HepG2 (cell line): Measurements from ENCODE around the gene LOX. TPM values are rescaled to one million over a fixed set of nuclear protein-coding genes. Genes with fewer than 3 reads are reported as not detected.
A peak's percentile ranks its signal among the peaks of the same experiment; 100 is the strongest.

Experiments
- ATAC-seq: fragments of 200-7000 bp; cut with Tn5 transposase; 3 replicates; pipeline ENCODE4 v1.9.1; 2020; ENCODE audit warnings: mild to moderate bottlenecking, moderate library complexity
- BruUV-seq: library from RNA; stranded (reverse); fragments of 400-500 nt; replicated peaks from 2 replicates; lab custom pipeline; 2021; lab: Mats Ljungman, UMichigan
- CTCF ChIA-PET: fragments of 300-600 bp; formaldehyde crosslinking; extraction: SDS; loops from one replicate; lab custom pipeline; 2021; ENCODE audit warnings: low total read pairs, inconsistent platforms, low intra/inter-chr PET ratio; lab: Yijun Ruan, JAX
- POLR2A ChIA-PET: fragments of 350-600 bp; sonication (Branson Sonifier 250); formaldehyde crosslinking; loops from one replicate; lab custom pipeline; 2020; ENCODE audit warnings: antibody characterized with exemption, inconsistent platforms; lab: Yijun Ruan, JAX
- DNase-seq: peaks from one replicate; pipeline ENCODE4 v3.0.0-alpha.2; 2015; ENCODE audit warnings: low spot score
- FAIRE-seq: peaks from 3 replicates; lab custom pipeline; 2011; peaks lifted over from hg19 to GRCh38; lab: Jason Lieb, UNC
- H2AFZ ChIP-seq: one replicate; pipeline ENCODE4 v1.6.1; 2011; ENCODE audit warnings: low read length, inconsistent platforms
- H3K27ac ChIP-seq: fragments of 300-600 bp; 3 replicates; pipeline ENCODE4 v1.8.0; 2011; ENCODE audit warnings: mixed run types, mild to moderate bottlenecking, mixed read lengths, low read length, inconsistent platforms; ENCODE audit not compliant: insufficient read depth; ENCODE audit errors: extremely low read length
- H3K27me3 ChIP-seq, 2 experiments: fragments of 200-600 bp in 1 of 2; 2 replicates in 1 of 2; 3 replicates in 1 of 2; pipeline versions ENCODE4 v1.6.0 to v1.8.0; 2011; ENCODE audit warnings: low read length in 2 of 2, mild to moderate bottlenecking in 2 of 2, moderate library complexity in 2 of 2, inconsistent platforms in 1 of 2; ENCODE audit not compliant: insufficient read depth in 2 of 2, control insufficient read depth in 1 of 2
- H3K36me3 ChIP-seq, 2 experiments: fragments of 200-600 bp in 1 of 2; replicated peaks in 1 of 2; 2 replicates in 1 of 2; 3 replicates in 1 of 2; pipeline versions ENCODE4 v1.5.1 to v1.8.0; 2011; ENCODE audit warnings: low read length in 2 of 2, inconsistent platforms in 1 of 2; ENCODE audit not compliant: insufficient read depth in 2 of 2, control insufficient read depth in 1 of 2
- H3K4me1 ChIP-seq: 2 replicates; pipeline ENCODE4 v1.5.1; 2012; ENCODE audit warnings: low read length, inconsistent platforms; ENCODE audit not compliant: insufficient read depth
- H3K4me2 ChIP-seq: 2 replicates; pipeline ENCODE4 v1.6.0; 2011; ENCODE audit warnings: low read depth, low read length, inconsistent platforms
- H3K4me3 ChIP-seq, 3 experiments: fragments of 200-600 bp in 1 of 3; sonication (generic), shearing (Covaris generic) in 1 of 3; replicated peaks in 1 of 3; 2 replicates each; pipeline ENCODE4 v1.5.1; 2011 to 2016; ENCODE audit warnings: low read length in 3 of 3, inconsistent platforms in 2 of 3, low read depth in 2 of 3, mild to moderate bottlenecking in 2 of 3, control low read depth in 1 of 3, mixed read lengths in 1 of 3; ENCODE audit not compliant: insufficient read depth in 1 of 3
- H3K79me2 ChIP-seq: one replicate; pipeline ENCODE4 v1.6.1; 2011; ENCODE audit warnings: low read length, inconsistent platforms; ENCODE audit not compliant: insufficient read depth
- H3K9ac ChIP-seq: 2 replicates; pipeline ENCODE4 v1.6.0; 2011; ENCODE audit warnings: mild to moderate bottlenecking, low read depth, low read length, inconsistent platforms; ENCODE audit not compliant: insufficient read depth
- H3K9me3 ChIP-seq: 2 replicates; pipeline ENCODE4 v1.5.1; 2012; ENCODE audit warnings: mild to moderate bottlenecking, low read length
- H4K20me1 ChIP-seq: 2 replicates; pipeline ENCODE4 v1.6.0; 2011; ENCODE audit warnings: inconsistent platforms, mild to moderate bottlenecking, low read length, moderate library complexity; ENCODE audit not compliant: insufficient read depth
- ATM ChIP-seq: fragments of 450-650 bp; IDR thresholded peaks from 2 replicates; pipeline ENCODE4 v1.7.1; 2017; ENCODE audit warnings: mild to moderate bottlenecking, borderline replicate concordance
- EED ChIP-seq: sonication (generic); formaldehyde crosslinking; IDR thresholded peaks from 2 replicates; pipeline ENCODE4 v1.5.0; 2020; ENCODE audit warnings: mild to moderate bottlenecking, missing genetic modification reagents
- HCFC1 ChIP-seq: fragments of 150-350 bp; IDR thresholded peaks from 2 replicates; pipeline ENCODE4 v1.6.1; 2014; ENCODE audit warnings: low read depth, low read length
- HNRNPH1 ChIP-seq: fragments of 200-400 bp; formaldehyde crosslinking; optimal IDR thresholded peaks from 2 replicates; pipeline ENCODE3; 2017; ENCODE audit warnings: mild to moderate bottlenecking, low read depth, low read length
- MAFF ChIP-seq: IDR thresholded peaks from 2 replicates; pipeline ENCODE4 v1.6.1; 2011; ENCODE audit warnings: low read depth, low read length, improper control_type of control experiment
- MAFK ChIP-seq, 2 experiments: IDR thresholded peaks in 1 of 2; conservative IDR thresholded peaks in 1 of 2; 2 replicates each; pipeline ENCODE4 v1.6.1; 2011; ENCODE audit warnings: improper control_type of control experiment in 2 of 2, low read length in 2 of 2
- MATR3 ChIP-seq: sonication (generic); formaldehyde crosslinking; IDR thresholded peaks from 2 replicates; pipeline ENCODE4 v1.4.0; 2020; ENCODE audit warnings: missing genetic modification reagents
- MEF2D ChIP-seq: sonication (generic); formaldehyde crosslinking; IDR thresholded peaks from 2 replicates; pipeline ENCODE4 v1.5.1; 2020; ENCODE audit warnings: mild to moderate bottlenecking, missing genetic modification reagents
- SMARCC2 ChIP-seq: fragments of 450-650 bp; IDR thresholded peaks from 2 replicates; pipeline ENCODE4 v1.6.1; 2017; ENCODE audit warnings: antibody characterized with exemption, mild to moderate bottlenecking
- TSC22D2 ChIP-seq: sonication (generic); formaldehyde crosslinking; IDR thresholded peaks from 2 replicates; pipeline ENCODE4 v1.5.1; 2020; ENCODE audit warnings: missing genetic modification reagents, mild to moderate bottlenecking, borderline replicate concordance
- ZFP37 ChIP-seq: sonication (generic); formaldehyde crosslinking; IDR thresholded peaks from 2 replicates; pipeline ENCODE4 v1.4.0; 2020; ENCODE audit warnings: missing genetic modification reagents, borderline replicate concordance
- ZNF569 ChIP-seq: sonication (generic); formaldehyde crosslinking; IDR thresholded peaks from 2 replicates; pipeline ENCODE4 v1.5.0; 2020; ENCODE audit warnings: mild to moderate bottlenecking, missing genetic modification reagents, moderate library complexity, borderline replicate concordance
- ZNF75D ChIP-seq: sonication (generic); formaldehyde crosslinking; IDR thresholded peaks from 2 replicates; pipeline ENCODE4 v1.8.1; 2023; ENCODE audit warnings: missing genetic modification reagents, mild to moderate bottlenecking, borderline replicate concordance
- WGBS: methylation state at CpG from one replicate; pipeline ENCODE4 v1.1.6; 2017; ENCODE audit warnings: low lambda C conversion rate; 5-methylcytosine and 5-hydroxymethylcytosine counted together
- in situ Hi-C: cut with HindIII; loops from 2 replicates; pipeline ENCODE4 v1.10.0; 2017; ENCODE audit warnings: low pct_unique_long_range_greater_than_20kb; ENCODE audit not compliant: extremely low pct_ligation_motif_present
- intact Hi-C: fragments of 100-400 bp; cut with micrococcal nuclease; formaldehyde crosslinking; loops from one replicate; pipeline ENCODE4 v1.10.0; 2022; ENCODE audit not compliant: unreplicated experiment
- polyA plus RNA-seq, 8 experiments: library from polyadenylated mRNA; depleted of rRNA in 3 of 8; stranded (reverse) in 7 of 8; unstranded in 1 of 8; fragments of >200 nt; fragmentation: Illumina TruSeq in 4 of 8; extraction: Trizol in 4 of 8; gene quantifications; 2 replicates each; pipeline versions ENCODE4 v1.2.1 to v1.2.3, GENCODE V29; 2011 to 2016; ENCODE audit warnings: low read depth in 4 of 8, missing spikeins in 1 of 8, mixed read lengths in 1 of 8; ENCODE audit not compliant: insufficient read depth in 1 of 8
- total RNA-seq, 5 experiments: library from RNA; depleted of rRNA; stranded (reverse); fragments of >200 nt; fragmentation: Illumina TruSeq; extraction: Trizol; gene quantifications; 2 replicates each; pipeline ENCODE4 v1.2.3, GENCODE V29; 2016; ENCODE audit warnings: low read depth in 1 of 5
- TF ChIP-seq, protein P1 (sequence below): sonication (generic); formaldehyde crosslinking; IDR thresholded peaks from 2 replicates; pipeline ENCODE4 v1.8.0; 2022; ENCODE audit warnings: mild to moderate bottlenecking, missing genetic modification reagents, borderline replicate concordance
- TF ChIP-seq, protein P2 (sequence below): sonication (generic); formaldehyde crosslinking; IDR thresholded peaks from 2 replicates; pipeline ENCODE4 v1.5.0; 2020; ENCODE audit warnings: missing genetic modification reagents
- TF ChIP-seq, protein P3 (sequence below): IDR thresholded peaks from 2 replicates; pipeline ENCODE4 v1.6.1; 2016

Gene LOX
- total and polyA plus RNA-seq, 2 of the 13 experiments (the other 11 are each of a cell fraction or from before 2014, with no cell fraction given) = 0.73 to 173 TPM

DNA sequence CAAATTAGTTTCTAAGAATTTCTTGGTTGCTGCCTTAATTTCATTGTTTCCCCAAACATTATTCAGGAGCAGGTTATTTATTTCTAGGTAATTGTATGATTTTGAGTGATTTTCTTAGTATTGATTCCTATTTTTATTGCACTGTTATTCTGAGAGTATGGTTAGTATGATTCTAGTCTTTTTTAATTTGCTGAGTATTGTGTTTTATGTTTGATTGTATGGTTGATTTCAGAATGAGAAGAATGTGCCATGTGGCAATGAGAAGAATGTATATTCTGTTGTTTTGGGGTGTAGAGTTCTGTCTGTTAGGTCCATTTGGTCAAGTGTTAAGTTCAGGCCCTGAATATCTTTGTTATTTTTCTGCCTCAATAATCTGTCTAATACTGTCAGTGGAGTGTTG is 27.1 kb downstream of the LOX start:
- CTCF ChIA-PET = no interaction called here
- ATAC-seq = no peak
- Histone ChIP-seq H3K9ac (no peak overlapping the region), H4K20me1 (no peaks in the 10 kb centered on the region), H2AFZ (no peak overlapping the region), H3K4me3 (no peak overlapping the region), H3K9me3 (no peaks in the 10 kb centered on the region)
- POLR2A ChIA-PET = no interaction called here
- intact Hi-C loops = no loop called here
- TF ChIP-seq MAFK (conservative IDR thresholded peaks at IDR 0.05 in 1 of 2, IDR thresholded peaks at IDR 0.05 in 1 of 2; ENCODE audit: low read length in 2 of 2) (peak; percentile 15 to 61; a peak in 2 of 4 replicates), MAFF (peak; percentile 35; the same call in 1 of the 2 replicates), MEF2D (no peak), HNRNPH1 (no peak)
- TF ChIP-seq, protein P1, sequence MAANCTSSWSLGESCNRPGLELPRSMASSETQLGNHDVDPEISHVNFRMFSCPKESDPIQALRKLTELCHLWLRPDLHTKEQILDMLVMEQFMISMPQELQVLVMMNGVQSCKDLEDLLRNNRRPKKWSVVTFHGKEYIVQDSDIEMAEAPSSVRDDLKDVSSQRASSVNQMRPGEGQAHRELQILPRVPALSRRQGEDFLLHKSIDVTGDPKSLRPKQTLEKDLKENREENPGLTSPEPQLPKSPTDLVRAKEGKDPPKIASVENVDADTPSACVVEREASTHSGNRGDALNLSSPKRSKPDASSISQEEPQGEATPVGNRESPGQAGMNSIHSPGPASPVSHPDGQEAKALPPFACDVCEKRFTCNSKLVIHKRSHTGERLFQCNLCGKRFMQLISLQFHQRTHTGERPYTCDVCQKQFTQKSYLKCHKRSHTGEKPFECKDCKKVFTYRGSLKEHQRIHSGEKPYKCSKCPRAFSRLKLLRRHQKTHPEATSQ (CRISPR knock-in tag) = no peak
- TF ChIP-seq, all 625 proteins: peak for 2
- in situ Hi-C loops = no loop called here
- DNase-seq (no peak), FAIRE-seq (no peak)
- no TSS peak for BruUV-seq
- Histone ChIP-seq H3K4me2 (no peak overlapping the region), H3K27ac (no peak overlapping the region), H3K27me3 (no peaks in the 10 kb centered on the region), H3K4me1 (no peaks in the 10 kb centered on the region), H3K79me2 (no peaks in the 10 kb centered on the region), H3K36me3 (no peaks in the 10 kb centered on the region)

DNA sequence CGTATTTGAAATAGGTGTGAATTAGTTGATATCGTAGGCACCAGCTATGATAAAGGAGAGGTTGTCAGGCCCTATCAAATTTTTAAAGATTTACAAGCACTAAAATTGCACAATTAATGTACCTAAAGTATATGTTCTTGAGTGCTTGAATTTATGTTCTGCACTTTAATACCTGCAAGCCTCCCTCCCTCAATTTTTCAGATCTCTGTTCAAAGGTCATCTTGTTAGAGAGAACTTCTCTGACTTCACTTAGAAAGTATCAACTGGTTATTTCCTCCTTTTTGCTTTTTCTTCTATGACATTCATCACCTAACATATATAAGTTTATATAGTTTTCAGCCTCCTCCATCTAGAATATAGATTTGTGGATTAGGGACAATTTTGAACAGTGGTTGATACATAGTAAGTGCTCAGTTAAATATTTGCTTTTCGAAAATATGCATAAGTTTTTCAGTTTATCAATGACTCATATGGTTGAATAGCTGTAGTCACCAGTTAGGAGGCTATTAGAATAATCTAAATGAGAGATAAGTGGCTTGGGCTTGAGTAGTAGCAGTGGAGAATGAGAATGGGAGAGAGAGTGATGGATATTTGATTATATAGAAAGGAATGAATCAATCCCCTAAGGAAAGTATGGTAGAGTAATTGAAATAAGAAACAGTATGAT is 37.3 kb downstream of the LOX start:
- no peak overlapping the region for H2AFZ ChIP-seq
- intact Hi-C loops = no loop called here
- H3K9me3 ChIP-seq = no peaks in the 10 kb centered on the region
- ATAC-seq = no peak
- no TSS peak for BruUV-seq
- no peak overlapping the region for H3K9ac ChIP-seq
- H4K20me1 ChIP-seq = no peaks in the 10 kb centered on the region
- no peak overlapping the region for H3K4me3 ChIP-seq
- POLR2A ChIA-PET = no interaction called here
- WGBS = 88% methylated on average over 3 of the region's 3 CpGs
- H3K27me3 ChIP-seq = no peaks in the 10 kb centered on the region
- FAIRE-seq = no peak
- no peak overlapping the region for H3K4me2 ChIP-seq
- no peaks in the 10 kb centered on the region for H3K36me3 ChIP-seq
- CTCF ChIA-PET = no interaction called here
- no peak for DNase-seq
- peaks cover 31% of the 10 kb centered on the region for H3K4me1 ChIP-seq
- in situ Hi-C loops = no loop called here
- H3K27ac ChIP-seq = no peak overlapping the region
- no peaks in the 10 kb centered on the region for H3K79me2 ChIP-seq
- TF ChIP-seq ZNF75D (CRISPR knock-in tag) (no peak), SMARCC2 (no peak), ATM (no peak), EED (CRISPR knock-in tag) (no peak), TSC22D2 (CRISPR knock-in tag) (no peak), HCFC1 (no peak), ZFP37 (CRISPR knock-in tag) (no peak), MATR3 (CRISPR knock-in tag) (no peak), ZNF569 (CRISPR knock-in tag) (no peak)
- TF ChIP-seq, protein P2, sequence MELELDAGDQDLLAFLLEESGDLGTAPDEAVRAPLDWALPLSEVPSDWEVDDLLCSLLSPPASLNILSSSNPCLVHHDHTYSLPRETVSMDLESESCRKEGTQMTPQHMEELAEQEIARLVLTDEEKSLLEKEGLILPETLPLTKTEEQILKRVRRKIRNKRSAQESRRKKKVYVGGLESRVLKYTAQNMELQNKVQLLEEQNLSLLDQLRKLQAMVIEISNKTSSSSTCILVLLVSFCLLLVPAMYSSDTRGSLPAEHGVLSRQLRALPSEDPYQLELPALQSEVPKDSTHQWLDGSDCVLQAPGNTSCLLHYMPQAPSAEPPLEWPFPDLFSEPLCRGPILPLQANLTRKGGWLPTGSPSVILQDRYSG (CRISPR knock-in tag) = no peak
- TF ChIP-seq, protein P3, sequence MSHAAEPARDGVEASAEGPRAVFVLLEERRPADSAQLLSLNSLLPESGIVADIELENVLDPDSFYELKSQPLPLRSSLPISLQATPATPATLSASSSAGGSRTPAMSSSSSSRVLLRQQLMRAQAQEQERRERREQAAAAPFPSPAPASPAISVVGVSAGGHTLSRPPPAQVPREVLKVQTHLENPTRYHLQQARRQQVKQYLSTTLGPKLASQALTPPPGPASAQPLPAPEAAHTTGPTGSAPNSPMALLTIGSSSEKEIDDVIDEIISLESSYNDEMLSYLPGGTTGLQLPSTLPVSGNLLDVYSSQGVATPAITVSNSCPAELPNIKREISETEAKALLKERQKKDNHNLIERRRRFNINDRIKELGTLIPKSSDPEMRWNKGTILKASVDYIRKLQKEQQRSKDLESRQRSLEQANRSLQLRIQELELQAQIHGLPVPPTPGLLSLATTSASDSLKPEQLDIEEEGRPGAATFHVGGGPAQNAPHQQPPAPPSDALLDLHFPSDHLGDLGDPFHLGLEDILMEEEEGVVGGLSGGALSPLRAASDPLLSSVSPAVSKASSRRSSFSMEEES (CRISPR knock-in tag) = no peak
